ENCODE data around the gene SARNP.
A peak's percentile ranks its signal among the peaks of the same experiment; 100 is the strongest.

The SARNP gene

DNA sequence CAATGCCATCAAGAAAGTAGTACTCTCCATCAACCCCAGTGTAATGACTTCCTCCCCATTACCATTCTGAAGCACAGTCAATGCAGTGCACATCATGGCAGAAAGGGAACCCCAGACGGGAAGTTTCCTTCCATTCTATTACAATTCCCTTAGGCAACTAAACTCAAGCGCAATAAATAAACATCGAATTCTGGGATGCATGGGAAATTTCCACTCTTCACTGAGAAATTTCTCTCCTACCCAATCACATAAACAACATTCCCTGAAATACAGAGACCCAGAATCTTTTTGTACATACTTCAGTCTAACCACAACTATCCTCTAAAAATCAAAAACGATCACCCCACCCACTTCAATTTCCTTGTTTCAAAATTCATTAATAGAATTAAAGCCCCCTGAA, 20.0 kb downstream of the SARNP start:
- H3K4me3 ChIP-seq (ENCODE audit: low read length) = no peak overlapping the region
- TF ChIP-seq, protein P1, sequence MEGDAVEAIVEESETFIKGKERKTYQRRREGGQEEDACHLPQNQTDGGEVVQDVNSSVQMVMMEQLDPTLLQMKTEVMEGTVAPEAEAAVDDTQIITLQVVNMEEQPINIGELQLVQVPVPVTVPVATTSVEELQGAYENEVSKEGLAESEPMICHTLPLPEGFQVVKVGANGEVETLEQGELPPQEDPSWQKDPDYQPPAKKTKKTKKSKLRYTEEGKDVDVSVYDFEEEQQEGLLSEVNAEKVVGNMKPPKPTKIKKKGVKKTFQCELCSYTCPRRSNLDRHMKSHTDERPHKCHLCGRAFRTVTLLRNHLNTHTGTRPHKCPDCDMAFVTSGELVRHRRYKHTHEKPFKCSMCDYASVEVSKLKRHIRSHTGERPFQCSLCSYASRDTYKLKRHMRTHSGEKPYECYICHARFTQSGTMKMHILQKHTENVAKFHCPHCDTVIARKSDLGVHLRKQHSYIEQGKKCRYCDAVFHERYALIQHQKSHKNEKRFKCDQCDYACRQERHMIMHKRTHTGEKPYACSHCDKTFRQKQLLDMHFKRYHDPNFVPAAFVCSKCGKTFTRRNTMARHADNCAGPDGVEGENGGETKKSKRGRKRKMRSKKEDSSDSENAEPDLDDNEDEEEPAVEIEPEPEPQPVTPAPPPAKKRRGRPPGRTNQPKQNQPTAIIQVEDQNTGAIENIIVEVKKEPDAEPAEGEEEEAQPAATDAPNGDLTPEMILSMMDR (IDR thresholded peaks at IDR 0.05; ENCODE audit: insufficient read depth, low read depth, low read length, missing control alignments) = no peak
- no peak for DNase-seq (ENCODE audit: low read depth)

DNA sequence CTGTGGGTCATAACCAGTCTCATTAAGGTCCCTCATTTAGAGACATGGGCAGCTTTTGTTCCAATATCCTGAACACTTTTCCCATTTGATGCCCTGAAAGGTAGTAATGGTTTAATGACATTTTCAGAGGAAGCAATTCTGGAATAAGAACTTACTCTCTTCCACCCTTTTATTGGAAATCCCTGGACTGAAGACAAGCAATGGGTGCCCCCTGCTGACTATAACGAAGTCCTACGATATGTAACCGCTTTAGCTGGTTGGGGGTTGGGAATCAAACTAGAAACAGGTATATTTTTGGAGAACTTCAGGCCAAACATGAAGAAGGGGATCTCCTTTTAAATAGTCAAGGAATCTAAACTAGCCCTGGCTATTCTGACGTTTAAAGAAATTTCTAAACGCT, 20.5 kb downstream of the SARNP start:
- TF ChIP-seq, protein P1 (IDR thresholded peaks at IDR 0.05; ENCODE audit: insufficient read depth, low read depth, low read length, missing control alignments) = peak; percentile 56
- no peak overlapping the region for H3K4me3 ChIP-seq (ENCODE audit: low read length)
- DNase-seq (ENCODE audit: low read depth) = peak; percentile 50

DNA sequence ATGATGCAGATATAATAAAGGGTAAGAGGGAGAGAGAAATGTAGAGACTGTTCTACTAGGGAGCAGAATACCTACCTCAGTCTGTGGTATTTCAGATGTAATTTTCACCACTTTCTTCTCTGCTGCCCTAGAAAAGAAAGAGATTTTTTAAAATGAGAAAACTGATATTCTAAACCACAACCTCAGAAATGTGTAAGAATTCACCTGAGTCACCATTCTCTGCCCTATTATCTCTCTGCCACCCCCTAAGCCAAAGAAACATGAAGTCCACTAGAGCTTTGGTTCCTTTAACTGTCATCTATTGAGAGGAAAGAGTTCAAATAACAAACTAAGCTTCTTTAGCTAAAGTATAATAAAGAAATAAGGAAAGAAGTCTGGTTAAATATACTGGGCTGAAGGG, 21.6 kb downstream of the SARNP start:
- H3K4me3 ChIP-seq (ENCODE audit: low read length) = no peak overlapping the region
- TF ChIP-seq, protein P1 (IDR thresholded peaks at IDR 0.05; ENCODE audit: insufficient read depth, low read depth, low read length, missing control alignments) = no peak
- DNase-seq (ENCODE audit: low read depth) = no peak

DNA sequence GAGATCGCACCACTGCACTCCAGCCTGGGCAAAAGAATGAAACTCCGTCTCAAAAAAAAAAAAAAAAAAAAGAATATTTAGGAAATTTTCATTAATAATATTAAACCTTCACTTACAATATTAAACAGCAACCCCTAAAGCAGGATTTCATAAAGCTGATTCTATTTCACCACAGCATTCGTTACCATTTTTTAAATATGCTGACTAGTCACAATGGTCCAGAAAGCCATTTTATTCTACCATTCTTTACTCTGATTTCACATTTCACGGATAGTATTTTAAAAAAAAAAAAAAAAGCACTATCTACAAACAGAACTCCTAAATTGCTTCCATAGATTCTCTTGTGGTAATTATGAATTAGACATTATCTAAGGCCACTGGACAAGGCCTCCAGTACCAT, 27.6 kb downstream of the SARNP start:
- no peak for DNase-seq (ENCODE audit: low read depth)
- no peak overlapping the region for H3K4me3 ChIP-seq (ENCODE audit: low read length)
- TF ChIP-seq, protein P1 (IDR thresholded peaks at IDR 0.05; ENCODE audit: insufficient read depth, low read depth, low read length, missing control alignments) = no peak

DNA sequence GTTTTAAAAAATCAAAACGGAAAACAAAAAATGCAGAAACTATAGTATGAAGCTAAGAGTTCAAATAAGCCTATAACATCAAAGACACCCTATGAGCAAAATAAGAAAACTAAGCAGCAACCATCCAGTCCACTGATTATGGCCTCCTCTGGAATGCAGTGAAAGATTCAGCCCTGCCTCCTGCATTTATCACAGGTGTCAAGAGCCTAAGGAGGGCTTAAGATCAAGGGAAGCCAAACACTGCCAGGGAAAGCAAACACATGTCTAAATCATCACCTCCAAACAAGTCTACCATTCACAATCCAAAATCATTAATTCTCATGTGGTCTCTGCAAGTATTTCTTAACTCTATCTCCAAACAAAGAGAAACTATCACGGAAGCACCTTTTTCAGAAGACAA, 28.4 kb downstream of the SARNP start:
- H3K4me3 ChIP-seq (ENCODE audit: low read length) = no peak overlapping the region
- TF ChIP-seq, protein P1 (IDR thresholded peaks at IDR 0.05; ENCODE audit: insufficient read depth, low read depth, low read length, missing control alignments) = no peak
- no peak for DNase-seq (ENCODE audit: low read depth)

DNA sequence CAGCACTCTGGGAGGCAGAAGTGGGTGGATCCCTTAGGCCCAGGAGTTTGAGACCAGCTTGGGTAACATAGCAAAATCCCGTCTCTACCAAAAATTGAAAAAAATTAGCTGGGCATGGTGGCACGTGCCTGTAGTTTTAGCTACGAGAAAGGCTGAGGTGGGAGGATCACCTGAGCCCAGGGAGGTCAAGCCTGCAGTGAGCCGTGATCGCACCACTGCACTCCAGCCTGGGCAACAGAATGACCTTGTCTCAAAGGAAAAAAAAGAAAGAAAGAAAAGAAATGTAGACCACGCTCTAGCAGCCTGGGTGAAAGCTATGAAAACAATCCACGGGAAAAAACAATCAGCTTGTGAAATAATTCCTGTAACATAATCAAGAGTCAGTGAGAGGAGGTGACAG, 29.0 kb downstream of the SARNP start:
- DNase-seq (ENCODE audit: low read depth) = no peak
- no peak overlapping the region for H3K4me3 ChIP-seq (ENCODE audit: low read length)
- TF ChIP-seq, protein P1 (IDR thresholded peaks at IDR 0.05; ENCODE audit: insufficient read depth, low read depth, low read length, missing control alignments) = no peak

DNA sequence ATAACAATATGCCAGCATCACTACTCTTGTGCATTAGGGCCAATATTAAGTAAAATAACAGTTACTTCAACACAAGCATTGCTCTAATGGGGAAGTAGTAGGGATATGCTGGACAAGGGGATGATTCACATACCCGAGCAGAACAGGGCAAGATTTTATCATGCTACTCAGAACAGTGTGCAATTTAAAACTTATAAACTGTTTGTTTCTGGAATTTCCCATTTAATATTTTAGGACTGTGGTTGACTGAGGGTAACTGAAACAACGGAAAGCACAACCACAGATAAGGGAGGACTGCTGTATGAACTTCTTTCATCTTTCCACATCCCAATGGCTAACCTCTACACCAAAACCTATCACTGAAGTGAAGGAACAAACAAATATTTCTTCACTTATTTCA, 36.8 kb downstream of the SARNP start:
- TF ChIP-seq, protein P1 (IDR thresholded peaks at IDR 0.05; ENCODE audit: insufficient read depth, low read depth, low read length, missing control alignments) = no peak
- H3K4me3 ChIP-seq (ENCODE audit: low read length) = no peak overlapping the region
- DNase-seq (ENCODE audit: low read depth) = no peak
